ENCODE measurements around the gene MLKL.

The MLKL gene

GRCh38 chr16:74650966-74651567, 49.6 kb downstream of the MLKL start:
- no peak for DNase-seq (ENCODE audit: low read depth)

DNA sequence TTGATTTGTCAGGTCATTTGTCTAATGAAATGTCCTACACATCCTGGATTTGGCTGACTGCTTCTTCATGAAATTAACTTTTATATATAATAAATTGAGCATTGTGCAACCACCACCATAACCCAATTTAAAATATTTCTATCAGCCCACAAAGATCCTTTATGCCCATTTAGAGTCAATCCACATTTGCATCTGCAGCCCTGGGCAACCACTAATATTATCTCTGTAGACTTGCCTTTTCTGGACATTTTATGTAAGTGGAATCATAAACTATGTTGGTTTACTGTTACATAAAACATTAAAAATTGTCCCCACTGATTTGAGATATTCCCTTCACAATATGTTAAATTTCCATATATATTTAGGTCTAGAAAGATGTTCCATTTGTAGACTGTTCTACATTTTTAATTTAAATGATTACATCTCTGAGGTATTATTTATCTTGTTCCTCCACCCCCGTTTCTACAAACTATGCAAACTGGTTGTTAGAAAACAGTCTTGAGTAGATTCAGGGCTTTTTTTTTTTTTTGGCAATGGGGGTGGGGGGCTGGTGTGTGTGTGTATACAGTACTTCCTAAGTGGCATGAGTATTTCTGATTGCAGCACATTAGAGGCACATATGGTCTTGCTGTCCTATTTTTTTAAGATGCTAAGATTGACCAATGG, 50.7 kb downstream of the MLKL start:
- no peak for DNase-seq (ENCODE audit: low read depth)

- no peak for DNase-seq (ENCODE audit: low read depth)
Measured at GRCh38 chr16:74641969-74642368, 58.7 kb downstream of the MLKL start.

- no peak for DNase-seq (ENCODE audit: low read depth)
Measured at GRCh38 chr16:74637742-74638453, 62.8 kb downstream of the MLKL start.

DNA sequence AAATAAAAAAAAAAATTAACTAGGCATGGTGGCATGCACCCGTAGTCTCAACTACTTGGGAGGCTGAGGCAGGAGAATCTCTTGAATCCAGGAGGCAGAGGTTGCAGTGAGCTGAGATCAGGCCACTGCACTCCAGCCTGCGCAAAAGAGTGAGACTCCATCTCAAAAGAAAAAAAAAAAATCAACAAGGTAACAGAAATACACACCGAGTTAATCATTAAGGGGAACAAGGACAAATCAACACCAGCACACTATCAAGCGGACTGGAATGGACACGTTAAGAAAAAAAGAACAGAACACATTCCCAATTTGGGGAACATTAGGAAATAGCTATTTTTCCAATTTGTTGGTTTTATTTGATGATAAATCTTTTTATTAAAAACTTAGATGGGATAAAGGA, 65.4 kb downstream of the MLKL start:
- no peak for DNase-seq (ENCODE audit: low read depth)

GRCh38 chr16:74633686-74634085, 67.0 kb downstream of the MLKL start:
- DNase-seq (ENCODE audit: low read depth) = no peak

DNA sequence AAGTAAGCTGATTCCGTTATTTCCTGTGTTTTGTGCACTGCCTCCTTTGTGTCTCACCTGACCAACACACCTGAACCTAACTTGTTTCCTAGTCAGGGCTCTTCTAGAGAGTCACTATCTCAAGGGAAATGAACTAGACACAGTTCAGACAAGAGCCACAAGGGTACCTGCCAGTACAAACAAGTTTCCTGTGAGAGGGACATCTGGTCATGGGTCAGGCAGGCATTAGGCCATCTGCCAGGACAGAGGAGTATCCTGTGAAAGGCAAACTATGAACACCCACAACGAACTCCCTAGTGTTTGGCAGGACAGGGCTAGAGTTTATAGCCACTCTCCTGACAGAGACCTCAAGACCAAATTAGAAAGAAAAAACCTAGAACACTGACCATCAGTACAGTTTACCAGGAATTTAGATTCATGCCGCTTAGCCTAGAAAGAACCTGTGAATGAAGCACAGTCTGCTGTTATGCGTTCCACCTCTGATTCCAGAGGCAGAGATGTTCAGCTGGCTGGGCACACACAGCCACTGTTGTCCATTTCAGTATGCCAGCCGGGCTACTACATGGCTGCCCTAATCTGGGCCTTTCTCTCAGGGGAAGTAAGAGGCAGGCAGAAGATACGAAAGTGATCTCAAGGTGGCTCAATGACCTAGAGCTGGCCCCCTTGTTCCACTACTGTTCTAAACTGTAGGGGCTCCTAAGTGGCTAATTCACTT, 73.0 kb downstream of the MLKL start:
- no peak for DNase-seq (ENCODE audit: low read depth)

GRCh38 chr16:74626741-74627416, 73.8 kb downstream of the MLKL start:
- no peak for DNase-seq (ENCODE audit: low read depth)

DNA sequence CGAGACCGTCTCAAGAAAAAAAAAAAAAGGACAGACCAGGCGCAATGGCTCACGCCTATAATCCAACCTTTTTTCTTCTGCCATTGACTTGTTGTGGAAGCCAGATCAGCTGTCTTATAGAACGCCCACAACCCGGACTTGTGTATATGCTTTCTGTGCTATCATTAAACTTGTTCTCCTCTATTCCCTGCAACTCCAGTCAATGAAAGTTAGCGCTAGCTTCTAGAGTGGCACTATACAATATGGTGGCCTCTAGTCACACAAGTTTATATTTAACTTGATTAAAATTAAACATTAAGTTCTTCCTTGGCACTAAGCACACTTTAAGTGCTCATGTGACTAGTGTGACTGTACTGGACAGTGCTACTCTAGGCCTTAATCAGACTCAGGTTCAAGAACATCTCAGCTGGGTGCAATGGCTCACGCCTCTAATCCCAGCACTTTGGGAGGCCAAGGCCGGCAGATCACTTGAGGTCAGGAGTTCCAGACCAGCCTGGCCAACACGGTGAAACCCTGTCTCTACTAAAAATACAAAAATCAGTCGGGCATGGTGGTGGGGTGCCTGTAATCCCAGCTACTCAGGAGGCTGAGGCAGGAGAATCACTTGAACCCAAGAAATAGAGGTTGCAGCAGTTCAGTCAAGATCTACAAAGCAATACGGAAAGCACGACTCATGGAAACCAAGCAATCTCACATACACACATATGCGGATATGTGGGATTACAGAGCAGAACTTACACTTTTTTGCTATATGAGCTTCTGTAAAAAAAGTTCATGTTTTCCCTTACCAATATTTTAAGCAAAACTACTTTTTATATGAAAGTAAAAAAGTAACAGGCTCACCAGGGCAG, 74.9 kb downstream of the MLKL start:
- no peak for DNase-seq (ENCODE audit: low read depth)

DNA sequence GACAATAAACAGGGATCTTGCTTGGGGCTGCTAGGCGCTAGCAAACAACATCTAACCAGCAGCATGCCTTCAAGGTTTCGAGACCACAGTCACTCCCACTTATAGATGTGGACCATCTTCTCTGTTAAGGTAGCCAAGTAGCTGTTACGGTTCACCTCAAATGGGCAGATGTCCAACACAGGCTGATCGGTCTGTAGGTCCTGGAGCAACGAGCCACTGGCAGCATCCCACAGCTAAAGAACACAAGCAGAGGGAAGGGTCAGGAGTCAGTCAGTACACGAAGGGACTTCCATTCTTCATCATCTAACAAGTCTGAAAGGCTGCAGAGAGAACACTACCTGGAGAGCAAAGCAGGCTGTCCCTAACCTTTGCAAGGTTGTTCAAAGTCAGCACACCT, 76.8 kb downstream of the MLKL start:
- no peak for DNase-seq (ENCODE audit: low read depth)

DNA sequence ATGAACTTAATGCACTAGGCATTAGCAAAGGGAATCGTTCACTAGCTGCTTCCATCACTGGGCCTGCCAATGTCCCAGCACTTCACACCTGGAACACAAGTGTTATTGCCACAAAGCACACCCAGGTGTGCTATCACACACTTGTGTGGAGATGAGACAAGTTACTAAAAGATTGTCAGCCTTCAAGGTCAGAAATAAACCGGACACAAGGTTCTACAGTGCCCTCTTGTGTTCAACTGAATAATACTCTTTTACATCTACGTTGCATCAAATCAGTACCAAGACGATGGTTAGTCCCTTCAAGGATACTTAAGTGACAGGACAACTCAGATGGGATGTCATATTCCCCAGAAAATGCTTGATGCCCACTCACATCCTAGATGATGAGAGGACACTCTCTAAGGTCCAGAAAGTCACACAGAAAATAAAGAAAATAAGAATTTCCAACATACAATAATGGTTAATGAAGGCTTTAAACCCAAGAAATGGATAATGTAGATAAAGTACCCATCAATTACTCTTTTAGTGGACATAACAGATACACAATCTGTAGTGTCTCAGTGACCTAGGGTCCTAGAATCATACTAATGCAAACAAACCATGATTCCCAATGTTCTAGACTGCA, 77.3 kb downstream of the MLKL start:
- no peak for DNase-seq (ENCODE audit: low read depth)

GRCh38 chr16:74622005-74622404, 78.7 kb downstream of the MLKL start:
- no peak for DNase-seq (ENCODE audit: low read depth)

Data from T-helper 22 cell (primary cell).